Stimulated activated CD4-positive, alpha-beta T cell treated with anti-CD3 and anti-CD28 coated beads, TNF-alpha, amount 100 ng/mL, for 1 hour (primary cell): ENCODE measurements around the gene FXYD6.
A peak's percentile ranks its signal among the peaks of the same experiment; 100 is the strongest.

Experiments used
- DNase-seq, 3 donors: peaks; one replicate each; pipeline ENCODE4 v3.0.0-alpha.2; 2020; ENCODE audit warnings: low read depth in 3 of 3, low spot score in 1 of 3

Gene FXYD6

GRCh38 chr11:117910941-117911655 is 34.6 kb upstream of the FXYD6 start:
- no peak for DNase-seq

DNA sequence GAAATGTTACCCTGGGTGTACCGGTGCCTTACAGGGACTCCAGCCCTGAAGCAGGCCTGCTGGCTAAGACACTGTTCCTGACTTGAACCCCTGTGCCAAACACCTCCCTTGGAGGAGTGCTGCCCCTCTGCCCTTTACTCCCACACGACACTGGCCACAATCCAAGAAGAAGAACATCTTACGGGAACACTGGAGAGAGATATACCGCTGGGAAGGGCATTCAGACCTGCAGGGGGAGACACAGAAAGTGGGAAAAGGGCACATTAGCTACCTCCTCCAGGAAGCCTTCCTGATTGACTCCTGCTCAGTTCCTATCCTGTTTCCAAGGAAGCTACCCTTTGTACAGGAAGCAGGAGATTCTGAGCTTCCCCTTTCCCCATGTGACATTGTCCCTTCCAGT is 34.1 kb upstream of the FXYD6 start:
- DNase-seq: no peak

DNA sequence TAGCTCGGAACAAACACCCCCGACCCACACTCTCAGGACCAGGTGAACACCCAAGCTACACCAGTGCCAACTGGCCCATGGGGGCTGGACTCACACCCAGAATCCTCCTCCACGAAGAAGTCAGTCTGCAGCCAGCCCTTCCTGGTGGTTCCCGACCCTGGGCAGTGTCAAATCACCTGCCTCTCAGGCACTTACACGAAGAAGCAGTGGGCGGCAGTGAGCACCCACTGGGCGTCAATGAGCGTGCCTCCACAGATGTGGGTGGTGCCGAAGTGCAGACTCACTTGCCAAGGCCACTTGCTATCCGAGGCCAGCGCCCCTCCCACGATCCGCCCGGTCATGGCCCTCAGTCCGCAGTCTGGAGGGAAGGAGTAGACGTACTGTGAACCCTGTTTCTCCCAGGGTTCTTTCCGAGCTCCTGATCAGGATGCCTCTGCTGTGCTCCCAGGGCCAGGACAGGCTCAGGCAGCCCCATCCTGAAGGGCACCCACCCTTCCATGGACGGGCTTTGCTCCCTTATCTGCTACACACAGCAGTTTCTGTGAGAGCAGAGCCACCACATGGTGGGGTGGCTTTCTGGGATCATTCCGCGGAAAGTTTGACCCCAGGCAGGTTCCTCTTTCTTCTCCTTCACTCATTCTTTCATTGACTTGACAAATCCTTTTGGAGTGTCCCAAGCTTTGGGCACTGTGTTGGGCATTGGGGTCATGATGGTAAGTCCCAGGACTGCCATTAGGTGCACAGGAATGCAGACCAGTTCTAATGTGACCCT is 33.3 kb upstream of the FXYD6 start:
- no peak for DNase-seq

DNA sequence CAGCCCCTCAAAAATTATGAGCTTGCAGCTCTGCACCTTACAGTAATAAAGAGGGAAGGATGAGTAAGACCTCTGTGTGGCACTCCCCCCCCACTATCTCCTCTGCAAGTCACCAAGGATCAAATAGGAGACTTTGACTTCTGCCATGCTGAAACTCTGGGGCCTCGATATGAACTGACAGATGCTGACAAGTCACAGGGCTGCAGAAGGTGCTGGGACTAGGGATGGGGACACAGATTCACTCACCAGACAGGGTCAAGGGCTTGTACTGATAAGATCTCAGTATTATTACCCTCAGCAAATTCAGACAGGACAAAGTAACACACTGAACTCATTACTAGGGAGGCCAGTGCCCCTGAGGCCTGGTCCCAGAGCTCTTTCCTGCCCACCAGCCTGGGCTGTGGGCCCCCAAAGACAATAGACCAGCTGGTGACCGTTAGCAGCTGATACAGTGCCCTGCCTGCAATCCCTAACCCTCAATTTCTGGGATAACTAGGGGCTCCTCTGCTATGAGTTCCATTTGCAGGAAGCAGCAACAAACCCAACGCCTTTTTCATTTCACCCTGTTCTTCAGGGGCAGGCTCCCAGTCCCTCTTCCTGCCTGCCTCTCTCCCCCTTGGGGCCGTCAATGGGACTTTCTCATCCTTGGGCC is 32.6 kb upstream of the FXYD6 start:
- DNase-seq: no peak

GRCh38 chr11:117908109-117908895 is 31.8 kb upstream of the FXYD6 start:
- no peak for DNase-seq

DNA sequence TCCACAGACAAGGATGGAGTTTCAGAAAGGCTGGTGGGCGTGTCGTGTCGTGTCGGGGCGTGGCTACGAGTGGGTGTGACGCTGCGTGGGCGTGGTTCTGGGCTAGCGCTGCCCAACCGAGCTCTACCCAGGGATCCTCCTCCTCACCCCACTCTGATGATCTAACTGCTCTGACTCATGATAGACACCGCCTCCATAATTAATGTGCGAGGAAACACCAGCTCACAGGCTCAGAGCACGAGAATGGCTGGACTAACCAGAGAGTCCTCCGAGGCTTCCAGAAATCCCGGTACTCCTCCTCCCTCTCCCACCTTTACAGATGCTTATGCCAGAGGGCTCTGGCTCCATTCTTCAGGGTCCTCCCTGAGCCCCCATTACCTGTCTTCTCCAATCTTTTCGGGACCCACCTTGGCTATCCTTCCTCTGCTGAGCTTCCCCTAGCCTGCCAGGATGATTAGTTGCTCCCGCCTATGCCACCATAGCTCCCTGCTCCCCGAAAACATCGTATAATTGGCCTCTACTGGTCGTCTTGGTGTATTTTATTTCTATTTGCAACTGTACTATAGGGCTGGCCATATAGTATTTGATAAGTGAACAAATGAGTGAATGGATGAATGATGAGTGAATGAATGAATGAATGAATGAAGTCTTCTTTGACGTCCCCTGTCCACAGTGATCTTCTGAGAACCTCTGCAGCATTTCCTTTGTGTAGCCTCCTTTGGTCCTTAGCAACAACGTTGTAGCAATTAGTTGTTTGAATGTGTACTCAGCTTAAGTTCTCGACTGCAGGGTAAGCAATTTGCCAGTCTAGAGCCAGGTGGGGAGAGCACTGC is 31.0 kb upstream of the FXYD6 start:
- peak in 2 of 3 donors; percentile 22 to 49 for DNase-seq

GRCh38 chr11:117906710-117907109 is 30.3 kb upstream of the FXYD6 start:
- no peak for DNase-seq

DNA sequence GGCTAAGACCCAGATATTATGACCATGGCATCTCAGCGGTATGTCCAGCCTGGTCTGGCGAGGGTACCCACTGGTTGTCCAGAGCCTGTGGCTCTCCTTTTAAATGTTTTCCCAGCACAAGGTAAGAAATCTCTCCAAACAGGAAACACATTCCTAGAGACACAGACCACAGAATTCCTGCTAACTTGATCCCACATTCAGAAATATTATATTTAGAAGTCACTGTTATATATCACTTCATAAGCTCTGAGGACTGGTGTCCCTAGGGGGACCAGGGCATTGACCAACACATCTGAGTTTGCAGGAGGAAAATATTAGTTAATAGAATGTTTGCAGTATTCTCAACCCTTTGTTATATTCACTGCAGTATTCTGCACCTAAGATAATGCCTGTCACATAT is 29.7 kb upstream of the FXYD6 start:
- no peak for DNase-seq

- DNase-seq: no peak
Observed at GRCh38 chr11:117905524-117905923, 29.1 kb upstream of the FXYD6 start.

DNA sequence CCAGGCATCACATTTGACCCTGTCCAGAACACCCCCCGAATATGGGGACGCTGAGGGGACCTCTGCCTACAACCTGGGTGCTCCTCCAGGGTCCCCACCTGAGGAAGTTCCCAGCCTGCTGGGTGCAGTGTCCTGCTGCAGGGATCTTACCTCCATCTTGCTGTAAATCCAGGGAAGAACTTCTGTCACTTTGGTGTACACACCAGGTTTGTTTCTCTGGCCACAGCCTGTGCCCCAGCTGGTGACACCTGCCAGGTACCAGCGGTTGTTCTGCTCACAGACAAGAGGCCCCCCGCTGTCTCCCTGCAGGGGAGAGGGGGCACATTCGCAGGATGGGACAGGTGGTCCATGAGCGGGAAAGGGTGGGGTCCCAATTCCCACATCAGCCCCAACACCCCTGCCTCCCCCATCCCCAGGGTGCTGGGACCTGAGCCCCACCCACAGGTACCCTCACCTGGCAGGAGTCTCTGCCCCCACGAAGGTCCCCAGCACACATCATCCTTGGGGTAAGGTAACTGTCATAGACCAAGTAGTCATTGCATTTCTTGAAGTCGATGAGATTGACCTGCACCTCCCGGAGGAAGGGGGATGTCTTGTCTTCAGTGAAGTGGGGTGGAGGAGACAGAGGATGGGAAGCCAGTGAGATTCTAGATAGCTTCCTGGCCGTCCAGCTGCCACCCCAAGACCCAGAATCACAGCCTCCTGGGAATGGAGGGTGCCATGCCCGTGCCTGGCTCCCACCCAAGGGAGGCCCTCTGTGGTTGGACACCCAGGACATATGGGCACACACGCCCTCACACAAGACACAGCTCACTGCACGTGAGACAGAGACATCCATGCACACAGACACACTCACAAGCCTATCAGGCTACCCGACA is 27.3 kb upstream of the FXYD6 start:
- DNase-seq: no peak

- no peak for DNase-seq
Observed at GRCh38 chr11:117902001-117902845, 25.8 kb upstream of the FXYD6 start.

DNA sequence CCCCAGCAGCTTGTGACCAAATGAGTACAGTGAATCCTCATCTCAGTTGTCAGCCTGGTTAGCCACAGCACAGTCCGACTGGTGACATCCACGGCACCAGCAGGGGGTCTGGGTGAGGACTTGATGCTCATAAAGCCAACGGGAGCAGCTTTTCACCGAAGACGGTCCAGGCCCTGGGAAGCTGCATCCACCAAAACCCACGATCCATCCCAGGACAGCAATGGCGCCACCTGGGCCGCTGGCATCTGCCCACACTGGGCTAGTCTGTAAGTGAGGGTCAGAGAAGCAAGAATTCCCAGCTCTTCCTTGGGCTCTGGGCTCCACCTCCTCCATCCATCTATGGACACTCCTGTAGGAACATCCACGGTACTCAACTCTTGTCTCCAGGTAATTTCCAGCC is 25.1 kb upstream of the FXYD6 start:
- no peak for DNase-seq

DNA sequence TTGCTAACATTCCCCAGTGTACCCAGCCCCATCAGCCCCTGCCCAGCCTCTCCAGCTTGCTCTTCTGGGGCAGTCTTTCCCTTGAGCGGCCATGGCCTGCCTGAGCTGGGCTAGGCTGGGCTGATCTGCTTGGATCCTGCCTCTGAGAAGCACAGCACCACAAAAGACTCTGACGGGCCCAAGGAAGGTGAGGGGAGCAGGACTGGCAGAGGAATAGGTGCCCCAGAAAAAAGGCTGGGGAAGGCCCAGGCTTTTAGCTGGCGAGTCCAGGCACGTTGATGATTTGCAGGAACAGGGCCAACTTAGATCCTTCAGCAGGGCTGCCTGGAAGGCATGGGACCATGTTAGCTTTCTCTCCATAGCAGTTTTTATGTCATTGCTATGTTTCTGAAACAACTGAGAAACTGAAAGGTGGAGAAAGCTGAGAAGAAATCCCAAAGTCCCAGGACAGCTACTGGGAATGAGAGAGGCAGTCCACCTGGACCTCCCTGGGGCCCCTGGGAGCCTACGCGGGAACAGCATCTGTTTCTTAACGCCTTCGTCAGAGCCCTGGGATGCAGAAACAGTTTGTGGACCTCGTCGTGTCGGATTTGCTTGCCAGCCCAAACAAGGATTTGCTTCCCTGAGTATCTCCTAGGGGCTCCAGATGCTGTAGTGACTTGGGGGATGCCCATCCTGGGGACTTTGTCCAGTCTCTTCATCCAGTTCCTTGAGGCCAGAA is 24.4 kb upstream of the FXYD6 start:
- DNase-seq: no peak

DNA sequence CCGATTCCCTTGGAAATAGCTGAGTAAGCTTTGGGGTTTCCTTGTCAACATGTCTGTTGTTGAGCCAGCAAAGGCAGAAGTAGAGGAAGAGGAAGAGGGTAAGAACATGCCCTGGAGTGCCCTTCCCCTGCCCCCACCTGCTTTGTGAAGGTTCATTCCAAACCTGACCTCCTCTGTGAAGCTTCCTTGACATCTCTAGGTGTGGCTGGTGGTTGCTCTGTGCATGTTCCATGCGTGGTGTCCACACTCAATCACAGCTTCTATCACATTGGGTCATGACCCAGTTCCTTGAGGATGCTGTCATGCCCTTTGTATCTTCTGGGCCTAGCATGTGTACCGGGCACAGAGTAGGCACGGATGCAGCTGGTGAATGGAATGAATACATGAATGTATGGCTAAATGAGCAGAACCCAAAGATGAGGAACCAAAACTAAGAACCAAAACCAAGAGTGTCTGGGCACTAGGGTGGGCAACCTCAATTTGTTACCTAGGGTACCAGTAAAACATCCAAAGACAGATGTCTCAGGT is 23.7 kb upstream of the FXYD6 start:
- no peak for DNase-seq

- DNase-seq: no peak
Observed at GRCh38 chr11:117898059-117898458, 21.6 kb upstream of the FXYD6 start.

- DNase-seq: no peak
Observed at GRCh38 chr11:117892651-117893050, 16.2 kb upstream of the FXYD6 start.

GRCh38 chr11:117891362-117891761 is 14.9 kb upstream of the FXYD6 start:
- no peak for DNase-seq

GRCh38 chr11:117888139-117888566 is 11.7 kb upstream of the FXYD6 start:
- no peak for DNase-seq
